Rectal smooth muscle tissue (tissue), 1 donor: ENCODE results near the gene IZUMO1.
"Not testable (repeated sequence)": the region's sequence is repeated elsewhere in the genome, so short reads cannot be mapped to it uniquely, and the experiment has no call there.

Experiments
- H3K27ac ChIP-seq: one replicate; pipeline ENCODE4 v1.7.0; 2013; ENCODE audit warnings: low read depth, low read length, inconsistent platforms
- H3K27me3 ChIP-seq: one replicate; pipeline ENCODE4 v1.7.0; 2013; ENCODE audit warnings: low read length; ENCODE audit not compliant: control insufficient read depth, insufficient read depth
- H3K36me3 ChIP-seq: one replicate; pipeline ENCODE4 v1.7.0; 2013; ENCODE audit warnings: low read length; ENCODE audit not compliant: control insufficient read depth, insufficient read depth
- H3K4me1 ChIP-seq: one replicate; pipeline ENCODE4 v1.7.0; 2013; ENCODE audit warnings: low read length; ENCODE audit not compliant: control insufficient read depth, insufficient read depth
- H3K4me3 ChIP-seq: one replicate; pipeline ENCODE4 v1.7.0; 2013; ENCODE audit warnings: low read length
- H3K9ac ChIP-seq: one replicate; pipeline ENCODE4 v1.7.0; 2013; ENCODE audit warnings: low read length

The IZUMO1 gene

DNA sequence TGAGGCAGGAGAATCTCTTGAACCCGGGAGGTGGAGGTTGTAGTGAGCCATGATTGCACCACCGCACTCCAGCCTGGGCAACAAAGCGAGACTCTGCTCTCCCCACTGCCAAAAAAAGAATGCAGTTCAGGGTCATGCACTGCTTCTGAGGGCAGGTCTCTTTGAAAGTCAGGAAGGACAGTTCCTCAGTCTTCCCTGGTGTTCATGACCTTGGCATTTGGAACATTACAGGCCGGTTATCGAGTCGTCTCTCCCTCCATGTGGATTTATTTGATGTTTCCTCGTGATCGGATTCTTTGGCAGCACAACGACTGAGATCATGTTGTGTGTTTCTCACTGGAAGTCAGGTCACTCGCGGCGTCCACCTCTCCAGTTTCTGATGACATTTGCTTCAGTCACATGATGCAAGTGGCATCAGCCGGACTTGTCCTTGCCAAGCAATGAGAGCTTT lies 25.8 kb upstream of the IZUMO1 start:
- Histone ChIP-seq H3K9ac (no peak overlapping the region), H3K4me1 (no peaks in the 10 kb centered on the region), H3K27ac (no peak overlapping the region), H3K36me3 (no peaks in the 10 kb centered on the region), H3K27me3 (no peaks in the 10 kb centered on the region), H3K4me3 (no peak overlapping the region)

DNA sequence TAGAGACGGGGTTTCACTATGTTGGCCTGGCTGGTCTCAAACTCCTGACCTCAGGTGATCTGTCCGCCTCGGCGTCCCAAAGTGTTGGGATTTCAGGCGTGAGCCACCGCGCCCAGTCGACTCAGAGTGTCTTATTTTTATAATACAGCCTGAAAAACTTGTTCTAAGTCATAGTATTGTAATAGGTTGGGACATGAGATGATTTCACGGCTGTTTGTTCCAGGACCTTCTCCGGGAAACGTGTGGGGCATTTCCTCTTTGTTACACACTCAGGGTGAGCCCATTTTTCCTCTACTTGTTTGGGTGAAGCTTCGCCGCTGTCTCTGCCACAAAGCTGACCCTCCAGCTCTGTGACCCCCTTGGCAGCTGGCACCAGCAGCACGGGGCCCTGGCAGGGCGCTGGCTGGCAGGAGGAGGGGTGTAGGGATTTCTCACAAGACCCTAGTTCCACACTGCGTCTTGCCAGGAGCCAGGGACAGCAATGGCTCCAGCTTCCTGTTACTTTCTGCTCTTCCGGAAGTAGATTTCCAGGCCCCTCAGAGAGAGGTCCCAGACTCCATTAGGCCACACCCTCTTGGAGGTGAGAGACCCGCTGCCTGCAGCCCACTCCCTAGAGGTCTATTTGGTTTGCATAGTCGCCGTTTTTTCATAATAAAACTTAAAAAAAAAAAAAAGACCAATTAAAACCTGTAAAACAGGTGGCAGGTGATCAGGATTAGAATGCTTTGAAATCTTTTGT lies 24.2 kb upstream of the IZUMO1 start:
- H3K36me3 ChIP-seq, result no peaks in the 10 kb centered on the region
- no peaks in the 10 kb centered on the region for H3K4me1 ChIP-seq
- no peak overlapping the region for H3K27ac ChIP-seq
- H3K27me3 ChIP-seq, result no peaks in the 10 kb centered on the region
- no peak overlapping the region for H3K9ac ChIP-seq
- H3K4me3 ChIP-seq, result no peak overlapping the region

DNA sequence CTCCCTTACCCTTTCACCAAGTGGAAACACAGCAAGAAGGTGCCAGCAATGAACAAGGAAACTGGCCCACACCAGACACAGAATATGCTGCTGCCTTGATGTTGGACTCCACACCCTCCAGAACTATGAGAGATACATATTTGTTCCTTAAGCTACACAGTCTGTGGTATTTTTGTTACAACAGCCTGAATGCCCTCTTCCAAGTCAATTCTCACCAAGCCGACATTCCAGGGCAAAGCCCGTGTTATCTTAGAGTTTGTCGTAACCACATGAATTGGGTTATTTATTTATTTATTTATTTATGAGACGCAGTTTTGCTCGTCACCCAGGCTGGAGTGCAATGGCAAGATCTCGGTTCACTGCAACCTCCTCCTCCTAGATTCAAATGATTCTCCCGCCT lies 23.6 kb upstream of the IZUMO1 start:
- no peak overlapping the region for H3K9ac ChIP-seq
- no peaks in the 10 kb centered on the region for H3K27me3 ChIP-seq

DNA sequence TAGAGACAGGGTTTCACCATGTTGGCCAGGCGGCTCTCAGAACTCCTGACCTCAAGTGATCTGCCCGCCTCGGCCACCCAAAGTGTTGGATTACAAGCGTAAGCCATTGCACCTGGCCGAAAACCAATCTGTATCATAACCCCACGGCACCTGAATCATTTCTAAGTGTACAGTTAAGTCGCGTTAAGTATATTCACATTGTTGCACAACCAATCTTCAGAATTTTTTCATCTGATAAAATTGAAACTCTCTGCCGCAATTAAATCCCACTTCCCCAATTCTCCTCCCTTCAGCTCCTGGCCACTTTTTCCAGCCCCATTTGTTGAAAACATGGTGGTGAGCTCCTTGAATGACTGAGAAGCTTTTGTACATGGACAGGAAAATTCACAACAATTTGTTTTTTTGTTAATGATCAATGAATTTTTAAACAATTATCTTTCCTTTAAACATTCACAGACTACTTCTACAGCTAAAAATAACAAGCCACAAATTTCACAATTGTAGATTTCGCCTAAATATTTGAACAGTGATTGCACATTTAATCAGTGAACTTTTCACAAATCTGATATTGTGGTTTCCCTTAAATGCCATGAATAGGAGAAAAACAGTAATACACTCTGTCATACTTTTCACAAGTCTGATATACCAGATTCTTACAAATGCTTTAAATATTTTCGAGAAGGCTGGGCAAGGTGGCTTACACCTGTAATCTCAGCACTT lies 22.4 kb upstream of the IZUMO1 start:
- H3K4me3 ChIP-seq, result no peak overlapping the region
- no peak overlapping the region for H3K27ac ChIP-seq
- no peaks in the 10 kb centered on the region for H3K4me1 ChIP-seq
- H3K27me3 ChIP-seq, result no peaks in the 10 kb centered on the region
- no peak overlapping the region for H3K9ac ChIP-seq
- H3K36me3 ChIP-seq, result no peaks in the 10 kb centered on the region

More for the DNA sequence above, 23.6 kb upstream of the IZUMO1 start:
- Histone ChIP-seq H3K36me3 (no peaks in the 10 kb centered on the region), H3K27ac (no peak overlapping the region), H3K4me1 (no peaks in the 10 kb centered on the region), H3K4me3 (no peak overlapping the region)

DNA sequence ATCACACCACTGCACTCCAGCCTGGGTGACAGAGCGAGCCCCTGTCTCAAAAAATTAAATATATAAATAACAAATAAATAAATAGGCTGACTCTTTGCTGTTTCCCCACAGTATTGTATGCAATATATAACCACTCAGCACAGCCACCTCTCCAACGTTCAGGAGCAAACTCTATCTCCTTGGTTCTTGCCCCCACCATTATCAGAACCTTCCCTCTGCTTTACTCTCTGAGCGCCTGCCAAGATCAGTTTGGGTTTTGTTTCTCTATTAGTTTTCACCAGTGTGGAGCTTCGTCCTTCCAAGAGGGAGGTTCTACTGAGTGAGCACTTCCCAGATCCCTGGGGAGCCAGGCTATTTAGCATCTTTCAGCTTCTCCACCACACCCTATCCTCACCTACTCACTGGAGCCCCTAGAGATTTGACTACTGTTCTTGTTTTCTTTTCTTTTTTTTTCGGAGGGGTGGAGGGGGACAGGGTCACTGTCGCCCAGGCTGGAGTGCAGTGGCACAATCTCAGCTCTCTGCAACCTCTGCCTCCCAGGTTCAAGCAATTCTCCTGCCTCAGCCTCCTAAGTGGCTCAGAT lies 21.6 kb upstream of the IZUMO1 start:
- not testable (repeated sequence) for H3K9ac ChIP-seq, H3K36me3 ChIP-seq, H3K27ac ChIP-seq, H3K4me1 ChIP-seq, H3K27me3 ChIP-seq, H3K4me3 ChIP-seq

DNA sequence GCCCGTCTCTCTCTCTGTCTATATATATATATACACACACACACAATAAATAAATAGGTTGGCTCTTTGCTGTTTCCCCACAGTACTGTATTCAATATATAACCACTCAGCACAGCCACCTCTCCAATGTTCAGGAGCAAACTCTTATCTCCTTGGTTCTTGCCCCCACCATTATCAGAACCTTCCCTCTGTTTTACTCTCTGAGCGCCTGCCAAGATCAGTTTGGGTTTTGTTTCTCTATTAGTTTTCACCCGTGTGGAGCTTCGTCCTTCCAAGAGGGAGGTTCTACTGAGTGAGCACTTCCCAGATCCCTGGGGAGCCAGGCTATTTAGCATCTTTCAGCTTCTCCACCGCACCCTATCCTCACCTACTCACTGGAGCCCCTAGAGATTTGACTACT lies 19.1 kb upstream of the IZUMO1 start:
- not testable (repeated sequence) for H3K36me3 ChIP-seq, H3K4me1 ChIP-seq, H3K27me3 ChIP-seq, H3K27ac ChIP-seq, H3K9ac ChIP-seq, H3K4me3 ChIP-seq

DNA sequence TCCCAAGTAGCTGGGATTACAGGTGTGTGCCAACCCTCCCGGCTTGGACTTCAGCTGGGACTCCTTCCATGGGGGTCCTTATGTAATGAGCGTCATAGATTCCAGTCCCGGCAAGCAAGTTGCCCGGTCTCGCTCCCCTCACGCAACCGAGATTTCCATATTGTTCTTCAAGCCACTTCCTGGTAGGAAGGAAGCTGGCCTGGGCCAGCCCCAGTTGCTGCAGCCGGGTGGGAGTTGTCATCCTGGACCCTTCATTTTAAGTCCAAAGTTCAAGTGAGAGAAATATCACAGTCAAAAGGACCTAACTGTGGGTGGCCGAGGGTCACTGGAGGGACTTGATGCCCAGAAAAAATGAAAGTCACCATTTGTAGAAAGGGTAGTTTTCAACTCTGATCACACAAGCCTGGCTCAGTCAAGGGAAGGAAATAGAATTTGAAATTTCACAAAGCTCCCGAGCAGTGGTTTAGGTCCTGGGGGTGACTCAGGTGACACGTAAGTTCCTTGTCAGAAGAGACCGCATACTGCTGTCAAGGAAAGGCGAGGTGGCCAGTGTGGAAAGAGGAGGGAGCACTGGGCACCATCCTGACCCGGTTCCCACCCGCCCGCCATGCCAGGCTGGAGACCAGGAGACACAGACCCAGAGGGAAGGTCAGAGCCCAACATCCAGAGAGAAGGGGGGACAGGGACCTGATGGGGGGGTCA lies 13.9 kb upstream of the IZUMO1 start:
- no peak overlapping the region for H3K9ac ChIP-seq

DNA sequence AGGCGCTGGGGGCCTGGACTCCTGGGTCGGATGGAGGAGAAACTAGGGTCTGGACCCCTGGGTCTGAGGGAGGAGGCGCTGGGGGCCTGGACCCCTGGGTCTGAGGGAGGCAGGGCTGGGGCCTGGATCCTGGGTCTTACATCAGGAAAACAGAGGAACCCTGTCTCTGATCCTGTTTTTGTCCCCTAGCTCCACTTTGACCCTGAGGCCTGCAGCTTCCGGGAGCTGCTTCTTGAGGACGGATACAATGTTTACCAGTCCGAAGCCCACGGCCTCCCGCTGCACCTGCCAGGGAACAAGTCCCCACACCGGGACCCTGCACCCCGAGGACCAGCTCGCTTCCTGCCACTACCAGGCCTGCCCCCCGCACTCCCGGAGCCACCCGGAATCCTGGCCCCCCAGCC lies 11.0 kb upstream of the IZUMO1 start:
- Histone ChIP-seq H3K36me3 (no peaks in the 10 kb centered on the region), H3K27me3 (peaks cover 4% of the 10 kb centered on the region), H3K27ac (no peak overlapping the region), H3K9ac (no peak overlapping the region), H3K4me1 (no peaks in the 10 kb centered on the region), H3K4me3 (no peak overlapping the region)

More for the DNA sequence above, 13.9 kb upstream of the IZUMO1 start:
- H3K27me3 ChIP-seq, result peaks cover 4% of the 10 kb centered on the region
- no peak overlapping the region for H3K27ac ChIP-seq
- H3K4me3 ChIP-seq, result no peak overlapping the region
- H3K4me1 ChIP-seq, result no peaks in the 10 kb centered on the region
- no peaks in the 10 kb centered on the region for H3K36me3 ChIP-seq

DNA sequence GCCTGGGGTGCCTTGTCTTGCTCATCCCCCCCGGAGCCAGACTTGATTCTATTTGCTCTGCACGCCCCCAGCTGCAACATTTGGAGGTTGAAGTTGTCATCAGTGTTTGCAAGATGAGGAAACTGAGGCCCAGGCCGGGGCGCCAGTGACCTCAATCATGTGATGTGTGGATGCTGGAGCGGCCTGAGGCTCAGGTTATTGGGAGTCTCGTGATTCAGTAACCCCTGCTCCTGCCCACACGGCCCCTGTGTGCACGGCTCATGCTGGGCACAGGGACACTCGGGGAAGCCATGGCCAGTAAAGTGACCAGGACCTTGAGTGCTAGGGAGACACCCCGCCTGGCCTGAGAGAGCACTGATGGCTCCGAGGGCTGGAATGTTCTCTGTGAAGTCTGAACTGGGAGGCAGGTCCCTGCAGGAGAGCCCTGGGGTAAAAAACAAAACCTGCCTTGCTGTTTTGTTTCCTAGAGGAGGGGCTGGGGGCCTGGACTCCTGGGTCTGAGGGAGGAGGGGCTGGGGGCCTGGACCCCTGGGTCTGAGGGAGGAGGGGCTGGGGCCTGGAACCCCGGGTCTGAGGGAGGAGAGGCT lies 10.5 kb upstream of the IZUMO1 start:
- Histone ChIP-seq H3K36me3 (no peaks in the 10 kb centered on the region), H3K27me3 (peaks cover 2% of the 10 kb centered on the region), H3K27ac (no peak overlapping the region), H3K4me1 (no peaks in the 10 kb centered on the region), H3K4me3 (no peak overlapping the region), H3K9ac (no peak overlapping the region)

DNA sequence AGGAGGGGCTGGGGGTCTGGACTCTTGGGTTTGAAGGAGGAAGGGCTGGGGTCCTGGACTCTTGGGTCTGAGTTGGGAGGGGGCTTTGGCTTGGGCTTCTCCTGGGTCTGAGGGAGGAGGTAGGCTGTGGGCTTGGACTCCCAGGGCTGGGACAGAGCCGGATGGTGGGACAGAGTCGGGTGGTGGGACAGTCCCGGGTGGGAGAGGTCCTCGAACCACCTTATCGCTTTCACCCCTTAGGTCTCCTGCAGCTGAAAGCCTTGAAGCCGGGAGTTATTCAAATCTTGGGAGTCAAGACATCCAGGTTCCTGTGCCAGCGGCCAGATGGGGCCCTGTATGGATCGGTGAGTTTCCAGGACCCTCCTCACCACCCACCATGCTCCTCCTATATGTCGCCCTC lies 10.0 kb upstream of the IZUMO1 start:
- Histone ChIP-seq H3K27ac (no peak overlapping the region), H3K4me3 (no peak overlapping the region), H3K27me3 (peaks cover 4% of the 10 kb centered on the region), H3K9ac (no peak overlapping the region), H3K36me3 (no peaks in the 10 kb centered on the region), H3K4me1 (no peaks in the 10 kb centered on the region)

DNA sequence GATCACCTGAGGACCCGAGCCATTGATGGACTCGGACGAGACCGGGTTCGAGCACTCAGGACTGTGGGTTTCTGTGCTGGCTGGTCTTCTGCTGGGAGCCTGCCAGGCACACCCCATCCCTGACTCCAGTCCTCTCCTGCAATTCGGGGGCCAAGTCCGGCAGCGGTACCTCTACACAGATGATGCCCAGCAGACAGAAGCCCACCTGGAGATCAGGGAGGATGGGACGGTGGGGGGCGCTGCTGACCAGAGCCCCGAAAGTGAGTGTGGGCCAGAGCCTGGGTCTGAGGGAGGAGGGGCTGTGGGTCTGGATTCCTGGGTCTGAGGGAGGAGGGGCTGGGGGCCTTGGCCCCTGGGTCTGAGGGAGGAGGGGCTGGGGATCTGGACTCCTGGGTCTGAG lies 9.5 kb upstream of the IZUMO1 start:
- no peak overlapping the region for H3K9ac ChIP-seq
- H3K4me3 ChIP-seq, result no peak overlapping the region
- H3K27me3 ChIP-seq, result peaks cover 5% of the 10 kb centered on the region
- H3K4me1 ChIP-seq, result no peaks in the 10 kb centered on the region
- no peaks in the 10 kb centered on the region for H3K36me3 ChIP-seq
- H3K27ac ChIP-seq, result no peak overlapping the region

DNA sequence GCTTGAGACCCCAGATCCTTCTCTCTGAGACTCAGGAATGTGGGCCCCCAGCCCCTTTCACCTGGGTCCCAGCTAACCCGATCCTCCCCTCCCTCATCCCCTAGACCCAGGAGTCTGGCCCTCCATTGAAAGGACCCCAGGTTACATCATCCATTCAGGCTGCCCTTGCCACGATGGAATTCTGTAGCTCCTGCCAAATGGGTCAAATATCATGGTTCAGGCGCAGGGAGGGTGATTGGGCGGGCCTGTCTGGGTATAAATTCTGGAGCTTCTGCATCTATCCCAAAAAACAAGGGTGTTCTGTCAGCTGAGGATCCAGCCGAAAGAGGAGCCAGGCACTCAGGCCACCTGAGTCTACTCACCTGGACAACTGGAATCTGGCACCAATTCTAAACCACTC lies 9.1 kb upstream of the IZUMO1 start:
- H3K9ac ChIP-seq, result no peak overlapping the region
- no peak overlapping the region for H3K27ac ChIP-seq
- peaks cover 9% of the 10 kb centered on the region for H3K27me3 ChIP-seq
- no peak overlapping the region for H3K4me3 ChIP-seq
- no peaks in the 10 kb centered on the region for H3K4me1 ChIP-seq
- H3K36me3 ChIP-seq, result no peaks in the 10 kb centered on the region
